ENCODE measurements around the gene PLEKHA7.
"Not testable (repeated sequence)": the region's sequence is repeated elsewhere in the genome, so short reads cannot be mapped to it uniquely, and the experiment has no call there.

Gene PLEKHA7

DNA sequence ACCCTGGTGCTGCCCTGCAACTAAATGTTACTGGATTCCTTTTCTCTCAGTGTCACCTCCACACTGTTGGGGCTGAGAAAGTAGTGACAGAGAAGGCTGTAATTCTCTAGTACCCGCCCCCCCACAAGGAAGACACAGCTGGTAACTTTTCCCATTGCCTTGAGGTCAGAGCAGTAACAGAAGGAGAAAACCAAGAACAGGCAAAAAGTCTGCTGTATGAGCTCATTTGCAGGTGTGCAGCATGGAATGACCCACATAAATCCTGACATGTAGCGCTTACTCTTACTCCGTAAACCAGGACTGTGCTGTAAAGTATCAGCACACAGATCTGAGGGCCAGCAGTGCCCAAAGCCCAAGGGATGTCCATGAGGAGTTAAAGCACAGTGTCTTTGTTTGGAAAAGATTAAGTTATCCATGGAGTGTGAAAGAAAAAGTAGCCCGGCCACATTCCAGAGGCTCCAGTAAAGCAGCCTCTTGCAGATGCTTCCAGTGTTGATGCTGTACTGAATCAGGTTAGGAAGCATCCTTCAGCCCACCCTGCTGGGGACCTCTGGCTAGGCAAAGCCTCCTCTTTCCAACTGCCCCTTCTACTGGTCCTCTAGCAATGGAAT, 120.7 kb downstream of the PLEKHA7 start:
- H3K4me3 ChIP-seq (replicated peaks; ENCODE audit: low read depth, low read length), result no peak overlapping the region
- no peak for TF ChIP-seq CTCF (IDR thresholded peaks at IDR 0.05; ENCODE audit: low read depth, low read length, missing control alignments)
- DNase-seq (ENCODE audit: extremely low read depth, low read depth), result no peak

DNA sequence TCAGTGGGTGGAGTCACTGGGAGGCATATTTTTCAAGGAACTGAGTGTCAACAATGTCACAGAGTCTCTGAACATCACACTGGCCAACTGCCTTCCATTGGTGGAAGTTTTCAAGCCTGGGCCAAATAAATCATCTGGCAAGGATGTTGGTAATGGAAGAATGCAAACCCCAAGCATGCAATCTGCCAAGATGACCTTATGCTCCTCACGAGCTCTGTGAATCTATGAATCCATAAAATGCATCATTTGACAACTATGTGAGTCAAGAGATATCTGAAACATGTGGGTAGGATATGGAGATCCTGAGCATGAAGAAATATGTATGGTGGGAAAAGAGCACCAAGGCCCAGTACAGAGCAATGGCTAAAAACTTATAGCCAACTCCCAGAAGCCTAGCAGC, 122.2 kb downstream of the PLEKHA7 start:
- DNase-seq (ENCODE audit: extremely low read depth, low read depth), result peak; percentile 17
- no peak overlapping the region for H3K4me3 ChIP-seq (replicated peaks; ENCODE audit: low read depth, low read length)
- no peak for TF ChIP-seq CTCF (IDR thresholded peaks at IDR 0.05; ENCODE audit: low read depth, low read length, missing control alignments)

GRCh38 chr11:16891165-16891564, 123.0 kb downstream of the PLEKHA7 start:
- H3K4me3 ChIP-seq (replicated peaks; ENCODE audit: low read depth, low read length), result no peak overlapping the region
- TF ChIP-seq CTCF (IDR thresholded peaks at IDR 0.05; ENCODE audit: low read depth, low read length, missing control alignments), result no peak
- DNase-seq (ENCODE audit: extremely low read depth, low read depth), result no peak

DNA sequence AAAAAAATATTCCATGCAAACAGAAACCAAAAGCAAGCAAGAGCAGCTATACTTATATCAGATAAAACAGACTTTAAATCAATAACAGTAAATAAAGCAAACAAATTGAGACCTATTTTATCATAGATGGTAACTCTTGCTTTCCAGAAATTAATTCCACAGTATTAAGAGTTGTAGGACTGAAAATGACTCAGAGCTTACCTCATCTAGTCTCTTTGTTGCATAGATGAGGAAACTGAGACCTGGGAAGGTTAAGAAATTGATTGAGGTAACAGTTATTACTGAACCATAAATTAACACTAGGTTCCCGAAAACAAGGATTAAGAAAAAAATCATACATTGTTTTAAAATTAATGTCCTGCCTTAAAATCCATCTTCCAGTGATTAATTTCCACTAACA, 123.8 kb downstream of the PLEKHA7 start:
- no peak overlapping the region for H3K4me3 ChIP-seq (replicated peaks; ENCODE audit: low read depth, low read length)
- TF ChIP-seq CTCF (IDR thresholded peaks at IDR 0.05; ENCODE audit: low read depth, low read length, missing control alignments), result no peak
- DNase-seq (ENCODE audit: extremely low read depth, low read depth), result no peak

- TF ChIP-seq CTCF (IDR thresholded peaks at IDR 0.05; ENCODE audit: low read depth, low read length, missing control alignments), result no peak
- no peak for DNase-seq (ENCODE audit: extremely low read depth, low read depth)
- no peak overlapping the region for H3K4me3 ChIP-seq (replicated peaks; ENCODE audit: low read depth, low read length)
Observed at GRCh38 chr11:16889905-16890304, 124.3 kb downstream of the PLEKHA7 start.

DNA sequence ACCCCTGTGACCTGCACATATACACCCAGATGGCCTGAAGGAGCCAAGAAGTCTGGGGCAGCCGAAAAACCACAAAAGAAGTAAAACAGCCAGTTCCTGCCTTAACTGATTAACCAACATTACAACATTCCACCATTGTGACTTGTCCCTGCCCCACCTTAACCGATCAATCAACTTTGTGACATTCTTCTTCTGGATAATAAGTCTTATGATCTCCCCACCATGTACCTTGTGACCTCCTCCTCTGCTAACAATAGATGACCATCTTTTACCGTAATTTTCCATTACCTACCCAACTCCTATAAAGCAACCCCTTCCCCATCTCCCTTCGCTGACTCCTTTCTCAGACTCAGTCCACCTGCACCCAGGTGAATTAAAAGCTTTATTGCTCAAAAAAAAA, 125.2 kb downstream of the PLEKHA7 start:
- not testable (repeated sequence) for DNase-seq (ENCODE audit: extremely low read depth, low read depth); H3K4me3 ChIP-seq (replicated peaks; ENCODE audit: low read depth, low read length)

GRCh38 chr11:16887887-16888286, 126.3 kb downstream of the PLEKHA7 start:
- H3K4me3 ChIP-seq (replicated peaks; ENCODE audit: low read depth, low read length); DNase-seq (ENCODE audit: extremely low read depth, low read depth): not testable (repeated sequence)

GRCh38 chr11:16883174-16883573, 131.0 kb downstream of the PLEKHA7 start:
- no peak overlapping the region for H3K4me3 ChIP-seq (replicated peaks; ENCODE audit: low read depth, low read length)
- no peak for TF ChIP-seq CTCF (IDR thresholded peaks at IDR 0.05; ENCODE audit: low read depth, low read length, missing control alignments)
- DNase-seq (ENCODE audit: extremely low read depth, low read depth), result no peak

Data from HFF-Myc (cell line).